HepG2 (cell line): ENCODE measurements around the gene SNHG17. TPM values are rescaled to one million over a fixed set of nuclear protein-coding genes. Genes with fewer than 3 reads are reported as not detected.

ENCODE experiments used
- FOSL2 ChIP-seq: sonication (generic); formaldehyde crosslinking; IDR thresholded peaks from 2 replicates; pipeline ENCODE4 v1.4.0; 2020; ENCODE audit warnings: missing genetic modification reagents
- HBP1 ChIP-seq: IDR thresholded peaks from 2 replicates; pipeline ENCODE4 v1.6.1; 2016; ENCODE audit warnings: low read depth, control low read depth
- KAT7 ChIP-seq: IDR thresholded peaks from 2 replicates; pipeline ENCODE4 v1.6.1; 2018; ENCODE audit warnings: borderline replicate concordance, missing compliant biosample characterization
- NPAS2 ChIP-seq: sonication (generic); formaldehyde crosslinking; IDR thresholded peaks from 2 replicates; pipeline ENCODE4 v1.8.0; 2022; ENCODE audit warnings: mild to moderate bottlenecking, missing genetic modification reagents, borderline replicate concordance
- NR2F1 ChIP-seq, 2 experiments: fragments of 450-650 bp in 1 of 2; formaldehyde crosslinking in 1 of 2; IDR thresholded peaks; 2 replicates each; pipeline versions ENCODE4 v1.5.0 to v1.6.1; 2016 to 2020; ENCODE audit warnings: mild to moderate bottlenecking in 1 of 2, missing compliant biosample characterization in 1 of 2, missing genetic modification reagents in 1 of 2, moderate library complexity in 1 of 2
- ZNF281 ChIP-seq: sonication (generic); formaldehyde crosslinking; IDR thresholded peaks from 2 replicates; pipeline ENCODE4 v1.4.0; 2020; ENCODE audit warnings: missing genetic modification reagents, borderline replicate concordance
- ZNF460 ChIP-seq: sonication (generic); formaldehyde crosslinking; IDR thresholded peaks from 2 replicates; pipeline ENCODE4 v1.5.1; 2020; ENCODE audit warnings: missing genetic modification reagents, mild to moderate bottlenecking, borderline replicate concordance
- ZNF547 ChIP-seq: sonication (generic); formaldehyde crosslinking; IDR thresholded peaks from 2 replicates; pipeline ENCODE4 v1.5.1; 2020; ENCODE audit warnings: mild to moderate bottlenecking, missing genetic modification reagents
- ZNF562 ChIP-seq: sonication (generic); formaldehyde crosslinking; IDR thresholded peaks from 2 replicates; pipeline ENCODE4 v1.8.0; 2022; ENCODE audit warnings: missing genetic modification reagents, borderline replicate concordance
- ZNF772 ChIP-seq: sonication (generic); formaldehyde crosslinking; IDR thresholded peaks from 2 replicates; pipeline ENCODE4 v1.5.0; 2020; ENCODE audit warnings: mild to moderate bottlenecking, missing genetic modification reagents
- polyA plus RNA-seq, 8 experiments: library from polyadenylated mRNA; depleted of rRNA in 3 of 8; stranded (reverse) in 7 of 8; unstranded in 1 of 8; fragments of >200 nt; fragmentation: Illumina TruSeq in 4 of 8; extraction: Trizol in 4 of 8; gene quantifications; 2 replicates each; pipeline versions ENCODE4 v1.2.1 to v1.2.3, GENCODE V29; 2011 to 2016; ENCODE audit warnings: low read depth in 4 of 8, missing spikeins in 1 of 8, mixed read lengths in 1 of 8; ENCODE audit not compliant: insufficient read depth in 1 of 8
- total RNA-seq, 5 experiments: library from RNA; depleted of rRNA; stranded (reverse); fragments of >200 nt; fragmentation: Illumina TruSeq; extraction: Trizol; gene quantifications; 2 replicates each; pipeline ENCODE4 v1.2.3, GENCODE V29; 2016; ENCODE audit warnings: low read depth in 1 of 5
- TF ChIP-seq, protein P1 (sequence below): sonication (generic); formaldehyde crosslinking; IDR thresholded peaks from 2 replicates; pipeline ENCODE4 v1.5.0; 2020; ENCODE audit warnings: mild to moderate bottlenecking, low read depth, missing genetic modification reagents, borderline replicate concordance
- TF ChIP-seq, protein P2 (sequence below): sonication (generic); formaldehyde crosslinking; IDR thresholded peaks from 2 replicates; pipeline ENCODE4 v1.8.1; 2023; ENCODE audit warnings: missing genetic modification reagents, inconsistent platforms, borderline replicate concordance

Gene SNHG17
- total and polyA plus RNA-seq, 2 of the 13 experiments (the other 11 are each of a cell fraction or from before 2014, with no cell fraction given): 26.2 to 41.2 TPM

DNA sequence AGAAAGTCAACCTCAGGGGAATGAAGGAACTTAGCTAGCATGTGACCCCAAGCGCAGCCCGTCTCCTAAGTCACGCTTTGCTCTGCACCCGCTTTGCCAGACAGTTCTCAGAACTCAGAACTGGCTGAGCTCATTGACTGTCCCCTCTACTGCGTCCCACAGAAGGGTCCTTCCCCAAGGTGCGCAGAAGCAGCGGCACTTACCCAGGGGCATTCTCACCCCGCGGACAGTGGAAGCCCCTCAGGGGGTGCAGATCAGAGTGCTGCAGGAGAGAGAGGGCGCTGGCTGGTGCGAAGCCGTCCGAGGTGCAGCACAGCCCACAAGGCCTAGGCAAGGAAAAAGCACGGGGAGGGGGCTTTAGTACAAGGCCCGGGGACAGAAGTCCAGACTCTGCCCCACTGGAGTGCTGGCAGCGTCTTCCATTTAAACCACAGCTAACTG lies 807 bp downstream of the SNHG17 start (continued):
- TF ChIP-seq NR2F1 (CRISPR knock-in tag; IDR thresholded peaks at IDR 0.05) (0 out of 4 replicates have a peak, but pooled peaks of 1 of the 2 experiments have one; percentile 16), FOSL2 (0 out of 2 replicates have a peak, but pooled peaks have one; percentile 3), ZNF772 (CRISPR knock-in tag) (0 out of 2 replicates have a peak, but pooled peaks have one; percentile 8), ZNF562 (CRISPR knock-in tag) (peak; percentile 62; the same call in 1 of the 2 replicates), NPAS2 (0 out of 2 replicates have a peak, but pooled peaks have one; percentile 57), ZNF547 (no peak), HBP1 (peak; percentile 78), KAT7 (CRISPR knock-in tag) (no peak), ZNF460 (CRISPR knock-in tag) (no peak), ZNF281 (CRISPR knock-in tag) (0 out of 2 replicates have a peak, but pooled peaks have one; percentile 15)
- TF ChIP-seq, protein P1, sequence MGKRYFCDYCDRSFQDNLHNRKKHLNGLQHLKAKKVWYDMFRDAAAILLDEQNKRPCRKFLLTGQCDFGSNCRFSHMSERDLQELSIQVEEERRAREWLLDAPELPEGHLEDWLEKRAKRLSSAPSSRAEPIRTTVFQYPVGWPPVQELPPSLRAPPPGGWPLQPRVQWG: no peak
- TF ChIP-seq, protein P2, sequence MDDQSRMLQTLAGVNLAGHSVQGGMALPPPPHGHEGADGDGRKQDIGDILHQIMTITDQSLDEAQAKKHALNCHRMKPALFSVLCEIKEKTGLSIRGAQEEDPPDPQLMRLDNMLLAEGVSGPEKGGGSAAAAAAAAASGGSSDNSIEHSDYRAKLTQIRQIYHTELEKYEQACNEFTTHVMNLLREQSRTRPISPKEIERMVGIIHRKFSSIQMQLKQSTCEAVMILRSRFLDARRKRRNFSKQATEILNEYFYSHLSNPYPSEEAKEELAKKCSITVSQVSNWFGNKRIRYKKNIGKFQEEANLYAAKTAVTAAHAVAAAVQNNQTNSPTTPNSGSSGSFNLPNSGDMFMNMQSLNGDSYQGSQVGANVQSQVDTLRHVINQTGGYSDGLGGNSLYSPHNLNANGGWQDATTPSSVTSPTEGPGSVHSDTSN: 0 out of 2 replicates have a peak, but pooled peaks have one; percentile 6
- TF ChIP-seq, all 625 proteins: peak for 15
